SU-DHL-6 (cell line): ENCODE measurements around the gene ALAS2.

ENCODE experiments used
- H2AFZ ChIP-seq: fragments of 200-600 bp; sonication (generic); 2 replicates; pipeline ENCODE4 v1.6.1; 2014; ENCODE audit warnings: low read depth, mild to moderate bottlenecking, moderate library complexity, mixed read lengths, antibody characterized with exemption, low read length; ENCODE audit not compliant: severe bottlenecking
- H3F3A ChIP-seq: fragments of 200-600 bp; shearing (Covaris generic); 2 replicates; pipeline ENCODE4 v1.6.0; 2016; ENCODE audit warnings: antibody characterized with exemption, mild to moderate bottlenecking; ENCODE audit not compliant: insufficient read depth
- H3K27ac ChIP-seq: fragments of 200-600 bp; sonication (generic); 2 replicates; pipeline ENCODE4 v1.5.1; 2016; ENCODE audit warnings: low read depth, mild to moderate bottlenecking, low read length, moderate library complexity, mixed read lengths
- H3K27me3 ChIP-seq: fragments of 200-600 bp; sonication (generic), shearing (Covaris generic); 2 replicates; pipeline ENCODE4 v1.6.0; 2014; ENCODE audit warnings: mild to moderate bottlenecking, low read length
- H3K36me3 ChIP-seq: fragments of 200-600 bp; sonication (generic); 2 replicates; pipeline ENCODE4 v1.6.1; 2014; ENCODE audit warnings: mild to moderate bottlenecking, low read length, mixed read lengths
- H3K4me2 ChIP-seq: fragments of 300-600, 200-600 bp; shearing (Covaris generic), sonication (generic); 2 replicates; pipeline ENCODE4 v1.6.0; 2014; ENCODE audit warnings: low read length, low read depth, mild to moderate bottlenecking; ENCODE audit not compliant: poor library complexity, severe bottlenecking
- H3K4me3 ChIP-seq: fragments of 200-600 bp; sonication (generic); 2 replicates; pipeline ENCODE4 v1.5.1; 2014; ENCODE audit warnings: antibody characterized with exemption, low read length, mild to moderate bottlenecking, mixed read lengths; ENCODE audit not compliant: insufficient read depth, poor library complexity, severe bottlenecking
- H3K79me2 ChIP-seq: fragments of 200-600 bp; sonication (generic); 2 replicates; pipeline ENCODE4 v1.6.1; 2014; ENCODE audit warnings: mild to moderate bottlenecking, low read length, moderate library complexity; ENCODE audit not compliant: insufficient read depth
- H3K9ac ChIP-seq: fragments of 200-600 bp; sonication (generic); 2 replicates; pipeline ENCODE4 v1.7.0; 2014; ENCODE audit warnings: mild to moderate bottlenecking, low read length
- H3K9me2 ChIP-seq: fragments of 200-600 bp; sonication (generic); replicated peaks from 2 replicates; pipeline ENCODE4 v1.6.1; 2014; ENCODE audit warnings: low read length; ENCODE audit not compliant: insufficient read depth
- H3K9me3 ChIP-seq: fragments of 200-600 bp; sonication (generic); 2 replicates; pipeline ENCODE4 v1.6.1; 2014; ENCODE audit warnings: low read length, mixed read lengths; ENCODE audit not compliant: insufficient read depth
- H4K20me1 ChIP-seq: fragments of 200-600 bp; sonication (generic); 2 replicates; pipeline ENCODE4 v1.6.1; 2014; ENCODE audit warnings: low read depth, mild to moderate bottlenecking, antibody characterized with exemption, low read length, moderate library complexity, mixed read lengths
- EZH2phosphoT487 ChIP-seq: fragments of 200-600 bp; sonication (generic), shearing (Covaris generic); conservative IDR thresholded peaks from 2 replicates; pipeline ENCODE4 v1.6.1; 2018; ENCODE audit warnings: mild to moderate bottlenecking, antibody characterized with exemption, low read length, moderate library complexity, mixed read lengths
- TF ChIP-seq, protein P1 (sequence below): fragments of 200-600 bp; sonication (generic); IDR thresholded peaks from one replicate; pipeline ENCODE4 v1.5.1; 2017; ENCODE audit warnings: antibody characterized with exemption, mild to moderate bottlenecking, low read length, moderate library complexity; ENCODE audit not compliant: insufficient read depth, poor library complexity, severe bottlenecking

Gene ALAS2

DNA sequence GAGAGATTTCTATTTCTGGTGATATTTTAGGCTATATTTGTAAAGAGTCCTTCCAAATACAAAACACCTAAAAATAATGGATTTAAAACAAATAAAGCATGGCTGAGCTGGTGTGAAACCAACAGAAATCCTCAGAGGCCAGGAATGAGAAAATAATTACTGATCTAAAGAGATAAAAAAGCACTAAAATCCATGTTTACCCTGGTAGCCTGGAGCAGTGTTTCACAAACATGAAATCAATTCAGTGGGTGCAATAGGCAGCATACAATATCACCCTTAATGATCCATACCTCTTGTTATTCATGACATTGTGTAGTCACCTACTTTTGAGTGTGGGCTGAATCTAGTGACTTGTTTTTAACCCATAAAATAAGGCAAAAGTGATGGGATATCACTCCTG lies 51.3 kb downstream of the ALAS2 start:
- H3K79me2 ChIP-seq = no peaks in the 10 kb centered on the region
- no peak overlapping the region for H3K4me2 ChIP-seq
- H3F3A ChIP-seq = no peaks in the 10 kb centered on the region
- no peaks in the 10 kb centered on the region for H3K36me3 ChIP-seq
- H3K9me3 ChIP-seq = no peaks in the 10 kb centered on the region
- H2AFZ ChIP-seq = no peak overlapping the region
- no peaks in the 10 kb centered on the region for H4K20me1 ChIP-seq
- no peak overlapping the region for H3K27ac ChIP-seq
- H3K9ac ChIP-seq = no peak overlapping the region
- H3K9me2 ChIP-seq = no peaks in the 10 kb centered on the region
- TF ChIP-seq EZH2phosphoT487 = no peak
- TF ChIP-seq, protein P1, sequence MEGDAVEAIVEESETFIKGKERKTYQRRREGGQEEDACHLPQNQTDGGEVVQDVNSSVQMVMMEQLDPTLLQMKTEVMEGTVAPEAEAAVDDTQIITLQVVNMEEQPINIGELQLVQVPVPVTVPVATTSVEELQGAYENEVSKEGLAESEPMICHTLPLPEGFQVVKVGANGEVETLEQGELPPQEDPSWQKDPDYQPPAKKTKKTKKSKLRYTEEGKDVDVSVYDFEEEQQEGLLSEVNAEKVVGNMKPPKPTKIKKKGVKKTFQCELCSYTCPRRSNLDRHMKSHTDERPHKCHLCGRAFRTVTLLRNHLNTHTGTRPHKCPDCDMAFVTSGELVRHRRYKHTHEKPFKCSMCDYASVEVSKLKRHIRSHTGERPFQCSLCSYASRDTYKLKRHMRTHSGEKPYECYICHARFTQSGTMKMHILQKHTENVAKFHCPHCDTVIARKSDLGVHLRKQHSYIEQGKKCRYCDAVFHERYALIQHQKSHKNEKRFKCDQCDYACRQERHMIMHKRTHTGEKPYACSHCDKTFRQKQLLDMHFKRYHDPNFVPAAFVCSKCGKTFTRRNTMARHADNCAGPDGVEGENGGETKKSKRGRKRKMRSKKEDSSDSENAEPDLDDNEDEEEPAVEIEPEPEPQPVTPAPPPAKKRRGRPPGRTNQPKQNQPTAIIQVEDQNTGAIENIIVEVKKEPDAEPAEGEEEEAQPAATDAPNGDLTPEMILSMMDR = no peak
- H3K4me3 ChIP-seq = no peak overlapping the region
- no peaks in the 10 kb centered on the region for H3K27me3 ChIP-seq

DNA sequence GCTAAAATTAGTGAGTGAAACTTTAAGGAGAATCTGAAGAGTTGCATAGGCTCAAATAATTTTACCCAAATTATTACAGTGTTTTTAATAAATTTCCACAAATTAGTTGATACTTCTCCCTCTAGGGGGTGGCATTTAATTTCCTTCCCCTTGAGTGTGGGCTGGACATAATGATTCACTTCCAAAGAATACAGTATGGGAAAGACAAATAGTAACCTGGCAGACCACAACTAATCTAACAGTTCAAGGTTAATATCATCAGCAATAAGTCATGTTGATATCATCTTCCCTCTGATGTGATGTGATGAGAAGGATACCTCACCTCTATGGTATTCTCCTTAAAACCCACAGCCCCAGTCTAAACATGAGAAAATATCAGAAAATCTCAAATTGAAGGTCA lies 52.3 kb downstream of the ALAS2 start:
- H3K79me2 ChIP-seq = no peaks in the 10 kb centered on the region
- H3K9ac ChIP-seq = no peak overlapping the region
- H4K20me1 ChIP-seq = no peaks in the 10 kb centered on the region
- H2AFZ ChIP-seq = no peak overlapping the region
- H3K4me2 ChIP-seq = no peak overlapping the region
- no peak overlapping the region for H3K27ac ChIP-seq
- TF ChIP-seq, protein P1 = no peak
- no peak for TF ChIP-seq EZH2phosphoT487
- H3K4me3 ChIP-seq = no peak overlapping the region
- no peaks in the 10 kb centered on the region for H3K9me2 ChIP-seq
- no peaks in the 10 kb centered on the region for H3K27me3 ChIP-seq
- no peaks in the 10 kb centered on the region for H3K9me3 ChIP-seq
- H3F3A ChIP-seq = no peaks in the 10 kb centered on the region
- no peaks in the 10 kb centered on the region for H3K36me3 ChIP-seq

DNA sequence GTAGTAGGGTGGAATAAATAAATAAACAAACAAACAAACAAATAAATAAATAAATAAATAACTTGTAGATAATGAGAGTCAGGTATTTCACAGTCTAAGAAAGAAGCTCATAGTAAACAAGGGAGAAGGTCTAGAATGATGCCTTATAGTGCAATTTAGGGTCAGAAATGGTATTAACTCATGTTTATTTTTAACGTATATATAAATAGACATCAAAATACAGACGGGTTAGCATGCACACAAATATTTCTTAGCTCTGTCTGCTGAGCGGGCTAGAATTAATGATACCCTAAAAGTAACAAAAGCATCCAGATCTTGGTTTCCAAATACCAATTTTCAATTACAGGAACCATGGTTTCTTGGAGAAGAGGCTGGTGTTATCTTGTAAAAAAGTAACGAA lies 53.4 kb downstream of the ALAS2 start:
- Histone ChIP-seq H3K27ac (no peak overlapping the region), H3K79me2 (no peaks in the 10 kb centered on the region), H4K20me1 (no peaks in the 10 kb centered on the region), H3K9me2 (no peaks in the 10 kb centered on the region), H3F3A (no peaks in the 10 kb centered on the region), H3K36me3 (no peaks in the 10 kb centered on the region), H3K9me3 (no peaks in the 10 kb centered on the region), H3K27me3 (no peaks in the 10 kb centered on the region), H3K4me3 (no peak overlapping the region), H2AFZ (no peak overlapping the region), H3K4me2 (no peak overlapping the region), H3K9ac (no peak overlapping the region)
- TF ChIP-seq, protein P1 = no peak
- TF ChIP-seq EZH2phosphoT487 = no peak
